Heart left ventricle (tissue), 16 donors: ENCODE data around the gene SUFU. TPM values are rescaled to one million over a fixed set of nuclear protein-coding genes. Genes with fewer than 3 reads are reported as not detected.

Experiments
- ATAC-seq, 4 donors: fragments of 200-7000 bp; cut with Tn5 transposase; one replicate each; pipeline ENCODE4 v1.9.1; 2020 to 2022; ENCODE audit warnings: moderate library complexity in 4 of 4, mild to moderate bottlenecking in 3 of 4, moderate number of reproducible peaks in 1 of 4
- DNase-seq, 5 donors: peaks; one replicate each; pipeline ENCODE4 v3.0.0-alpha.2; 2020
- H3K27ac ChIP-seq, 12 donors: fragments of 200-600 bp; sonication (generic) in 4 of 12; one replicate each; pipeline versions ENCODE4 v1.5.0 to v1.8.0; 2016 to 2022; ENCODE audit warnings: mild to moderate bottlenecking in 2 of 12
- H3K27me3 ChIP-seq, 9 donors: fragments of 200-600 bp; sonication (generic) in 2 of 9; one replicate each; pipeline versions ENCODE4 v1.5.1 to v1.8.0; 2016 to 2022; ENCODE audit warnings: mild to moderate bottlenecking in 3 of 9
- H3K36me3 ChIP-seq, 9 donors: fragments of 200-600 bp; sonication (generic) in 2 of 9; one replicate each; pipeline versions ENCODE4 v1.5.0 to v1.8.0; 2018 to 2022; ENCODE audit warnings: mild to moderate bottlenecking in 2 of 9
- H3K4me1 ChIP-seq, 12 donors: fragments of 200-600 bp; sonication (generic) in 4 of 12; one replicate each; pipeline versions ENCODE4 v1.5.0 to v1.8.0; 2016 to 2022; ENCODE audit warnings: mild to moderate bottlenecking in 3 of 12
- H3K4me3 ChIP-seq, 12 donors: fragments of 200-600 bp; sonication (generic) in 4 of 12; one replicate each; pipeline versions ENCODE4 v1.5.0 to v1.8.0; 2017 to 2022; ENCODE audit warnings: mild to moderate bottlenecking in 9 of 12, moderate library complexity in 4 of 12
- H3K9me3 ChIP-seq, 12 donors: fragments of 200-600 bp; sonication (generic) in 4 of 12; one replicate each; pipeline versions ENCODE4 v1.5.0 to v1.8.0; 2016 to 2022; ENCODE audit warnings: mild to moderate bottlenecking in 1 of 12
- CTCF ChIP-seq, 12 donors: fragments of 200-600 bp; sonication (generic) in 4 of 12; IDR thresholded peaks; one replicate each; pipeline versions ENCODE4 v1.5.0 to v1.8.0; 2018 to 2022; ENCODE audit warnings: antibody characterized with exemption in 12 of 12, mild to moderate bottlenecking in 5 of 12
- POLR2A ChIP-seq, 2 donors: fragments of 450-650 bp; IDR thresholded peaks; one replicate each; pipeline ENCODE4 v1.6.1; 2017; ENCODE audit warnings: antibody characterized with exemption in 2 of 2, mild to moderate bottlenecking in 2 of 2, moderate library complexity in 2 of 2
- WGBS, 4 donors: extraction: QIAGEN DNeasy Blood & Tissue Kit in 2 of 4; methylation state at CpG; one replicate each; pipeline versions ENCODE4 v1.1.5 to v1.1.7; 2013 to 2018; 5-methylcytosine and 5-hydroxymethylcytosine counted together
- intact Hi-C, 10 donors: fragments of 100-400 bp; cut with DNase I; formaldehyde crosslinking; loops; one replicate each; pipeline versions ENCODE4 v1.11.1 to v1.14.2; 2022
- polyA plus RNA-seq, 2 donors: library from polyadenylated mRNA; stranded (reverse); fragments of 200-250 nt; gene quantifications; one replicate each; pipeline ENCODE4 v1.2.3, GENCODE V29; 2013
- total RNA-seq, 9 donors: library from RNA; depleted of rRNA in 2 of 9; stranded (reverse); fragments of >200 nt in 2 of 9; fragmentation: NEBNext Ultra II Directional in 3 of 9; extraction: Animal tissue kit (Norgen Biotek cat#: 25700) in 3 of 9; gene quantifications; one replicate each; pipeline versions ENCODE4 v1.1.0 to v1.2.4, GENCODE V29; 2016 to 2023
- donor health status: ischemic (EF 13 %, LVEDD 7.1; RV severe dilation, severe dysfunction).
- donor health status: healthy with polysubstance abuse.
- donor health status: DM: no; HTN: yes; CAD: no.
- donor health status: DM: no; HTN: no; CAD: no.
- donor health status: ischemic (EF 25% LVEDD 6.9; RV normal size, moderate dysfunction).
- donor health status: ischemic (EF 25% LVEDD 5.7; RV mildly dilated, moderate dysfunction).
- donor health status: healthy.
- donor health status: DM: yes; HTN: yes; CAD: no.
- donor health status: ischemic (EF 35%, LVEDD 5.7; RV mildly dilated, moderate dysfunction).
- donor health status: nonischemic (EF 11% LVEDD 7.7; RV severe dilation, severe dysfunction).
- donor health status: DM: yes; HTN: yes; CAD: no.
- donor health status: PGD.
- donor health status: ischemic (EF 29% LVEDD 5.4; RV normal size, mild dysfunction).
- donor health status: nonischemic (EF 23%, LVEDD 6.1; RV moderate dilation, normal function).

Gene SUFU
- total and polyA plus RNA-seq, 11 donors, result 3.7 to 12.7 (median 7.5) TPM

DNA sequence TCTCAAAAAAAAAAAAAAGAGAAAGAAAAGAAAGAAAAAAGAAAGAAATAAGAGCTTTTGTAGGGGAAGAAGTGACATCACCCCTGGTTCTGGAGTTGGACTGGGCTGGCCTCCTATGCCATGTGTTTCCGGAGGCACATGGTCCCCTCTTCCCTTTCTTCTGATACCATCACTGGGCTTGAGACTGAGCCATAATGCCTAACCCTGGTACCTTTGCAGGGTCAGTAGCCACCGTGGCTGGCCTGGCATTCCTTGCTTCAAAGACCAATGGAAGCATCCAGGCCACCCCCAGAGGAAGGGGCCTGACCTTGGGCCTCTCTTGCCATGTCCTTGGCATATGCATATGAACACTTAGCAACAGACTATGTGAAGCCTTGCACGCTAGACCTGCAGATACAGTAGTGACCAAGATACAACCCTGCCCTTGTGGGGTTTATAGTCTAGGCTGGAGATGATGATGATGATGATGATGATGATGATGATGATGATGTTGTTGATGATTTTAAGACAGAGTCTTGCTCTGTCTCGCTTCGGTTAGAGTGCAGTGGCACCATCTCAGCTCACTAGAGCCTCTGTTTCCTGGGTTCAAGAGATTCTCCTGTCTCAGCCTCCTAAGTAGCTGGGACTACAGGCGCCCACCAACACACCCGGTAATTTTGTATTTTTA lies 31.8 kb downstream of the SUFU start:
- H3K27me3 ChIP-seq, result no peaks in the 10 kb centered on the region
- H3K27ac ChIP-seq, result no peak overlapping the region
- no peak for TF ChIP-seq CTCF (IDR thresholded peaks at IDR 0.05)
- TF ChIP-seq POLR2A (IDR thresholded peaks at IDR 0.05), result no peak
- WGBS, 4 donors, result 94 to 98% (median 97%) methylated on average over 7 of the region's 7 CpGs
- no peak overlapping the region for H3K4me3 ChIP-seq
- peaks cover 0 to 11% (median 0%) of the 10 kb centered on the region in 12 donors for H3K4me1 ChIP-seq
- intact Hi-C loops, result no loop called here
- ATAC-seq (no peak), DNase-seq (no peak)
- H3K36me3 ChIP-seq, result no peaks in the 10 kb centered on the region
- no peaks in the 10 kb centered on the region for H3K9me3 ChIP-seq

DNA sequence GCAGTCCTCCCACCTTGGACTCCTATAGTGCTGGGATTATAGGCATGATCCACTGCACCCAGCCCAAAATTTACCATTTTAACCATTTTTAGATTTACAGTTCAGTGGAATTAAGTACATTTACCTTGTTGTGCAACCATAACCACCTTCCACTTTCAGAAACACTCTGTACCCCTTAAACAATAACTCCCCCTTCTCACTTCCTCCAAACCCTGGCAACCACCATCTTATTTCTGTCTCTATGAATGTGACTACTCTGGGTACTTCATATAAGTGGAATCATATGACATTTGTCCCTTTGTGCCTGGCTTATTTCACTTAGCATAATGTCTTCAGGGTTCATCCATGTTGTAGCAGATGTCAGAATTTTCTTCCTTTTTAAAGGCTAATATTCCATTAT lies 33.6 kb downstream of the SUFU start:
- Histone ChIP-seq H3K4me1 (peaks cover 0 to 11% (median 0%) of the 10 kb centered on the region in 12 donors), H3K4me3 (no peak overlapping the region), H3K9me3 (no peaks in the 10 kb centered on the region), H3K27ac (no peak overlapping the region), H3K36me3 (no peaks in the 10 kb centered on the region), H3K27me3 (no peaks in the 10 kb centered on the region)
- DNase-seq (no peak), ATAC-seq (no peak)
- TF ChIP-seq POLR2A (IDR thresholded peaks at IDR 0.05) (no peak), CTCF (IDR thresholded peaks at IDR 0.05) (no peak)
- intact Hi-C loops, result no loop called here

GRCh38 chr10:102537948-102538347 lies 34.2 kb downstream of the SUFU start:
- intact Hi-C loops, result no loop called here
- DNase-seq (no peak), ATAC-seq (no peak)

GRCh38 chr10:102538811-102539210 lies 35.0 kb downstream of the SUFU start:
- DNase-seq (no peak), ATAC-seq (no peak)
- no peaks in the 10 kb centered on the region for H3K36me3 ChIP-seq
- no peaks in the 10 kb centered on the region for H3K9me3 ChIP-seq
- H3K27ac ChIP-seq, result no peak overlapping the region
- intact Hi-C loops, result no loop called here
- no peak for TF ChIP-seq POLR2A (IDR thresholded peaks at IDR 0.05)
- no peak for TF ChIP-seq CTCF (IDR thresholded peaks at IDR 0.05)
- peaks cover 0 to 14% (median 0%) of the 10 kb centered on the region in 12 donors for H3K4me1 ChIP-seq
- H3K4me3 ChIP-seq, result no peak overlapping the region
- WGBS, 4 donors, result 82 to 90% (median 85%) methylated on average over 2 of the region's 2 CpGs
- H3K27me3 ChIP-seq, result no peaks in the 10 kb centered on the region

More at GRCh38 chr10:102537948-102538347, 34.2 kb downstream of the SUFU start:
- H3K27me3 ChIP-seq, result no peaks in the 10 kb centered on the region
- H3K36me3 ChIP-seq, result no peaks in the 10 kb centered on the region
- no peak overlapping the region for H3K4me3 ChIP-seq
- H3K9me3 ChIP-seq, result no peaks in the 10 kb centered on the region
- H3K27ac ChIP-seq, result no peak overlapping the region
- TF ChIP-seq CTCF (IDR thresholded peaks at IDR 0.05) (no peak), POLR2A (IDR thresholded peaks at IDR 0.05) (no peak)
- 97 to 99% (median 98%) methylated on average over 2 of the region's 2 CpGs for WGBS, 4 donors
- H3K4me1 ChIP-seq, result peaks cover 0 to 12% (median 0%) of the 10 kb centered on the region in 12 donors
